Renal cortical epithelial cell (primary cell): ENCODE results near the gene MBOAT1. TPM values are rescaled to one million over a fixed set of nuclear protein-coding genes. Genes with fewer than 3 reads are reported as not detected.

Source experiments
- DNase-seq: peaks from one replicate; pipeline ENCODE4 v3.0.0-alpha.2; 2011; ENCODE audit warnings: low read depth
- total RNA-seq: library from RNA; depleted of rRNA; stranded (reverse); fragments of >200 nt; gene quantifications from 2 replicates; pipeline ENCODE4 v1.2.3, GENCODE V29; 2014

Gene MBOAT1
- total RNA-seq, 1 donor from 2014 or later: 8.9 TPM

- DNase-seq: no peak
Observed at GRCh38 chr6:20102397-20103073, 109.7 kb downstream of the MBOAT1 start.

DNA sequence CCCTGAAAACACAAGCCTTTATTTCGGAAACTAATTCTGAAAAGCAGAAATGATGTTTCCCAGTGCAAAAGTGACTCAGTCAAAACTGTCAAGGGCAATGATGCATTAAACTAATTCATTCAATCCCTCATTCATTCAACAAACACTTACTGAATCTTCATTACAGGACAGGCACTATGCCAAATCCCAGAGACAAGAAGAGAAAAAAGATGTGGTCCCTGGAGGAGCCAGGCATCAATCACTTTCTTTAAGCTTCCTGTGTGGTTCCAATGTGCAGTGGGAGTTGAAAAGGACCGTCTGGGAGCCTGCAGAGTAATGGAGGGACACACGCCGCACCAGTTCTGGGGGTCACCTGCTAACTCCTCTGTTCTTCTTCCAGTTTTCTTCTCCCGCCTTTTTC, 113.1 kb downstream of the MBOAT1 start:
- DNase-seq: no peak

GRCh38 chr6:20098267-20098876, 113.9 kb downstream of the MBOAT1 start:
- DNase-seq: no peak

DNA sequence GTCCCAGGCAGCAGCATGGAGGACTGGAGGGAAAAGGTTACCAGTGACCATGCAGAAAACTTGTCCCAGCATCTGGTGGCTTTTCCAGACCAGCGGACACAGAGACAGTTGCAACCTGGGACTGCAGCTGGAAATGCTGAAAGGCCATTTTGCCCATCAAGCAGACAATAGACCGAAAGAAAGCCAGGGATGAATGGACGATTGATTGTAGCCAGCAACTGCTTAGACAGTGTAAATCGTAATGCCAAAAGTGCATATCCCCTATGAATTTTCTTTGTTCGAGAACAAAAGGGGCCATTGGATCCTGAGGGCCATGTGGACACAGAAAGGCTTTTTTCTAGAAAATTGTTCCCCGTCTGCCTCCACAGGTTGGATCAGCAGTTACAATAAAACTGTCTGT, 115.7 kb downstream of the MBOAT1 start:
- no peak for DNase-seq

DNA sequence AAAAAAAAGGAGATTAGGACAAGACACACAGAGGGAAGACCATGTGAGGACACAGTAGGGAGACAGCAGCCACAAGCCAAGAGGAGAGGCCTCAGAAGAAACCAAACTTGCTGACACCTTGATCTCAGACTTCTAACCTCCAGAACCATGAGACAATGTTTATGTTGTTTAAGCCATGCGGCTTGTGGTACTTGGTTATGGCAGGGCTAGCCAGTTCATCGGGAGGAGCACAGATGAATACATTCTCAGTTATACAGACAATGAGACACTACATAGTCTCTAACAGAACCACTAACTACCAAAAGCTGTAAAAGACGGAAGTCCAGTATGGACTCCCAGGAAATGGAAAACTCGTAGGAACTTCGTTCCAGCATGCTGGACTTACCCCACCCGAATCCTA, 116.8 kb downstream of the MBOAT1 start:
- no peak for DNase-seq

- DNase-seq: peak; percentile 67
Observed at GRCh38 chr6:20092071-20092566, 120.2 kb downstream of the MBOAT1 start.

GRCh38 chr6:20086992-20087391, 125.3 kb downstream of the MBOAT1 start:
- no peak for DNase-seq

DNA sequence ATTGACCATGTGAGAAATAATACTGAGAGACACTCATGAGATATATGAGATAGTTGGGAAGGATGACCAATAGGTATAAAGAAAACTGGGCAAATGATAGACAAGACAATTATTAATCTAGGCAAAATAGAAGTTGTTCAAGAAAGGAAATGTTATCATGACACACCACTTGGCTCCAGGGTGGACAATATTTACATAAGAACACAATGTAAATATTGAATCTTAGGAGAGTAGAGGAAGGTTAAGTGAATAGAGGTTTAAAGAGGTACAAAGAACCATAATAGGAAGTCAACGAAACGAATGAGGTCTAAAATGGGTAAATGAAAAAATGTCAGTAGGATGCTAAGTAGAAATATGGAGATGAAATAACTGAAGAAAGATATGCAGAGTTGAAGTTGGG, 126.5 kb downstream of the MBOAT1 start:
- DNase-seq: no peak

GRCh38 chr6:20084411-20084810, 127.9 kb downstream of the MBOAT1 start:
- DNase-seq: no peak

DNA sequence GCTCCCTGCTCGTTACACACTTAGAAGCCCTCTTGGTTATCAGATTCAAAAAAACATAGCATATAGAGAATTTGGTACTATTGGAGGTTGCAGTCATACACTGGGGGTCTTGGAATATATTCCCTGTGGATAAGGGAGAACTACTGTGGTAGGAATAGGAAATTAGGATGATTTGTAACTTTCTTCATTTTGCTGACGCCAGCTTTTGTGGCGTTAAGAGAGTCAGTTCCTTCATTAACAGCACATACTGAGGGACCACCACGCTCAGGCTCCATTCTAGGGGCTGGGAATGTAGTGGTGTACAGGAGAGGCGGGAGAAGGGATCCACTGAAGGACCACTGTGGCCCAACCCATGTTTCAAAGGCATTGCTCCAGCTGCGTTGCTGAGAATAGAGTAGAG, 140.3 kb downstream of the MBOAT1 start:
- DNase-seq: no peak

GRCh38 chr6:20070047-20070446, 142.2 kb downstream of the MBOAT1 start:
- DNase-seq: no peak

- DNase-seq: no peak
Observed at GRCh38 chr6:20069021-20069522, 143.2 kb downstream of the MBOAT1 start.

GRCh38 chr6:20068421-20068988, 143.8 kb downstream of the MBOAT1 start:
- DNase-seq: no peak

GRCh38 chr6:20061952-20062351, 150.3 kb downstream of the MBOAT1 start:
- no peak for DNase-seq

DNA sequence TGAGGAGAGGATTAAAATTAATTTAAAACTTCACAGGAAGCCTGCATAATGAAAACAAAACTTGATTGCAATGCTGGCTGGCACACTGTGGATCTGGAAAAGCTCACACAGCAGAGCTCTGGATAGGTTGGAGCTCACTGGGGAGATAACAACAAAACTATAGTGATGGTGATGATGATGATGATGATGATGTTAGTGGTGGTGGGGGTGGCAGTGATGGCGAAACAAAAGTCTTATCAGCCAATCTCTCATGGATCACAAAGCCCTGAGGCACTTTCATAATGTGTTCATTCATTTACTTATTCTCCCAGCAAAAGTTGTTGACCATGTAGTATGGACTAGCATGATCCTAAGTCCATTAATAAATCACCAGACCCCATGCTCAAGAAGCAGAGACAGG, 152.0 kb downstream of the MBOAT1 start:
- no peak for DNase-seq

- no peak for DNase-seq
Observed at GRCh38 chr6:20058912-20059311, 153.4 kb downstream of the MBOAT1 start.

GRCh38 chr6:20058121-20058905, 154.0 kb downstream of the MBOAT1 start:
- no peak for DNase-seq

DNA sequence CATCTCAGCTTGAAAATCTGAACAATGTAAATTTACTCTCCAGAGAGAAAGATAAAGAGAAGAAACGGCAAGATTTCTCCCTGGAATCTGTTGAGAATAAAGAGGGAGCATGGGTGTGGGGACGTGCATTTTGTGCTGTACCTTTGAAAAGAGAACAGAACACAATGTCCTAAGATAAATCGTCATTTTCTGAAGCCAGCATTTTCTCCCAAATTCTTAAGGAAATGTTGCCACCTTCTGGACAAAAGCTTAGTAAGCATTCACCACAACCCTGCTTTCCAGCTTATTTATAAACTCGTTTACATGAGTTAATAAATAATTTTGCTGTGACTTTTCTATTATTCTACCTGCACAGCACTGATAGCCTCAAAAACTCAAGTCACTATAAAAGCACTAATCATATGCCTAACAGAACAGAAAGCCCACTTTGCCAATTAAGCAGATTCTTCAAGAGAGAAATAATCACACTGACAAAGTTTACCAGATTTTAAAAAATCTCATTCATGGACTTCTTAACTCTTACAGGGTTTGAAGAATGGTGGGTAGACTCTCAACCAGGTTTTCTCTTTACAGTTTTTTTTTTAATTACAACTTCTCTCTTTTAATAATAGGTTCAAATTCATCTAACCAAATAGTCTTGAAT, 155.8 kb downstream of the MBOAT1 start:
- peak; percentile 82 for DNase-seq

DNA sequence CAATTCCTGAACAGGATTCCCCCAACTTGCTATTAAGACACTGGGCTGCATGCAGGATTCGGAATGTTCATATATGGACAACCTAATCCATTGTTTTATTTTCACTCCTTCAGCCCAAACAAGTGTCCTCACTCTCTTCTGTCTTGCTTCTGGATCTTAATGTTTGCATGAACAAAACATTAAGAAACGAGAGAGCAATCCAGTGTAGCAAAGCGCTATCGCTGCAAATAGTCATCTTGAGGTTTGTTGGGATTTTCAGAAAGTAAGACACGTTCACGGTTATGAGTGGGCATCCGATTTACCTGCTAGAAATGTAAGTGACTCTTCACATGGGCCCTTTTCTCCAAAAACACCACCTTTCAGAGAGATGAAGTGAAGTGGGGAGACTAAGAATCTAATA, 156.4 kb downstream of the MBOAT1 start:
- DNase-seq: no peak
